Erythroblast (primary cell): ENCODE data around the gene SETD5.

Source experiments
- DNase-seq, 2 experiments: peaks; one replicate each; lab custom pipeline; 2025; lab: John Stamatoyannopoulos, UW
- GATA1 ChIP-seq: IDR thresholded peaks from 2 replicates; pipeline ENCODE4 v1.6.1; 2011; ENCODE audit warnings: low read depth, mild to moderate bottlenecking, control low read depth, low read length, moderate library complexity
- POLR2A ChIP-seq: IDR thresholded peaks from 2 replicates; pipeline ENCODE4 v1.6.1; 2011; ENCODE audit warnings: mild to moderate bottlenecking, low read length

SETD5 gene

GRCh38 chr3:9507586-9508578, 110.5 kb downstream of the SETD5 start:
- TF ChIP-seq POLR2A, result no peak
- no peak for TF ChIP-seq GATA1
- DNase-seq, result no peak

DNA sequence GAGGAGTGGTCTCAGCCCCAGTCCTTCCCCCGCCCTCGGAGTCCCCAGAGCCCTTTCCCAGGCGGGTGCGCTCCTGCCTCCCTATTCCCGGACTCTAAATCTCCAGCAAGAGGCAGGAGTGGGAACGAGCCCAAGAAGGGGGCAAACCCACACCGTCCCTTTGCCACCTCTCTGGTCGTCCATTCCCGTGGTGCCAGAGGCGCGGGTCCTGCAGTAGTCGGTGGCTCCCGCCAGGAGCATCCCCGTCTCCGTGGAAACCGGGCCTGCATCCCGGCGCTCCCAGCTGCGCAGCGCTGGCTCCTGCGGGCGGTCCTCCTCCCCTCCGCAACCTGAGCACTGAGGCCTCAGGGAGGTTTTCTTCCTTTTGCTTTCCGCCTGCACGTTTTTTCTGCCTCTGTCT, 111.4 kb downstream of the SETD5 start:
- TF ChIP-seq GATA1 (no peak), POLR2A (no peak)
- no peak for DNase-seq

- DNase-seq, result no peak
- TF ChIP-seq POLR2A (no peak), GATA1 (no peak)
Measured at GRCh38 chr3:9512456-9513045, 115.1 kb downstream of the SETD5 start.

GRCh38 chr3:9514306-9514705, 116.9 kb downstream of the SETD5 start:
- no peak for DNase-seq
- TF ChIP-seq POLR2A (no peak), GATA1 (no peak)

DNA sequence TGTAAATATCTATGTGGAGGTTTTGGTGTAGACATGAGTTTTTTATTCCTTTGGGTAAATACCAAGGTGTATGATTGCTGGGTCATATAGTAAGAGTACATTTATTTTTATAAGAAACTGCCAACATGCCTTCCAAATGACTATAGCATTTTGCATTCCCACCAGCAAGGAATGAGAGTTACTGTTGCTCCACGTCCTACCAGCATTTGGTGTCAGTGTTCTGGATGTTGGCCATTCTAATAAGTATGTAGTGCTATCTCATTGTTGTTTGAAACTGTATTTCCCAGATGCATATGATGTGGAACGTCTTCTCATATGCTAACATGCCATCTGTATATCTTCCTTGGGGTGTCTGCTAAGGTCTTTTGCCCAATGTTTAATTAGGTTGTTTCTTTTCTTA, 117.5 kb downstream of the SETD5 start:
- DNase-seq, result no peak
- TF ChIP-seq GATA1, result no peak

GRCh38 chr3:9525078-9525477, 127.7 kb downstream of the SETD5 start:
- DNase-seq, result no peak
- TF ChIP-seq POLR2A (no peak), GATA1 (no peak)
